Progenitor cell of endocrine pancreas (in vitro differentiated cells): ENCODE data around the gene FGR. TPM values are rescaled to one million over a fixed set of nuclear protein-coding genes. Genes with fewer than 3 reads are reported as not detected.
"Not testable (repeated sequence)": the region's sequence is repeated elsewhere in the genome, so short reads cannot be mapped to it uniquely, and the experiment has no call there.

Source experiments
- DNase-seq: peaks from one replicate; pipeline ENCODE4 v3.0.0; 2021; ENCODE audit warnings: low spot score; ENCODE audit not compliant: unreplicated experiment
- H3K27ac Mint-ChIP-seq: 2 replicates; pipeline ENCODE4 v1.8.0; 2021; ENCODE audit warnings: mild to moderate bottlenecking, moderate library complexity, mixed read lengths
- H3K27me3 Mint-ChIP-seq: 2 replicates; pipeline ENCODE4 v1.8.0; 2021; ENCODE audit warnings: mixed read lengths
- H3K36me3 Mint-ChIP-seq: 2 replicates; pipeline ENCODE4 v1.8.0; 2022; ENCODE audit warnings: mixed read lengths; ENCODE audit not compliant: insufficient read depth
- H3K4me1 Mint-ChIP-seq: 2 replicates; pipeline ENCODE4 v1.8.0; 2021; ENCODE audit warnings: low read depth, mixed read lengths
- H3K4me3 Mint-ChIP-seq: 2 replicates; pipeline ENCODE4 v1.8.0; 2021; ENCODE audit warnings: low read depth, mild to moderate bottlenecking, moderate library complexity, mixed read lengths
- H3K9me3 Mint-ChIP-seq: 2 replicates; pipeline ENCODE4 v1.8.0; 2021; ENCODE audit warnings: low read depth, mixed read lengths
- total RNA-seq: library from RNA; stranded (reverse); gene quantifications from 2 replicates; pipeline ENCODE4 v1.2.1, GENCODE V29; 2021
- TF ChIP-seq, protein P1 (sequence below): fragments of 200-600 bp; sonication (generic); IDR thresholded peaks from one replicate; pipeline ENCODE4 v1.5.0; 2021; ENCODE audit warnings: antibody characterized with exemption, mild to moderate bottlenecking; ENCODE audit not compliant: unreplicated experiment

FGR gene
- total RNA-seq, 1 donor from 2014 or later, result not detected

DNA sequence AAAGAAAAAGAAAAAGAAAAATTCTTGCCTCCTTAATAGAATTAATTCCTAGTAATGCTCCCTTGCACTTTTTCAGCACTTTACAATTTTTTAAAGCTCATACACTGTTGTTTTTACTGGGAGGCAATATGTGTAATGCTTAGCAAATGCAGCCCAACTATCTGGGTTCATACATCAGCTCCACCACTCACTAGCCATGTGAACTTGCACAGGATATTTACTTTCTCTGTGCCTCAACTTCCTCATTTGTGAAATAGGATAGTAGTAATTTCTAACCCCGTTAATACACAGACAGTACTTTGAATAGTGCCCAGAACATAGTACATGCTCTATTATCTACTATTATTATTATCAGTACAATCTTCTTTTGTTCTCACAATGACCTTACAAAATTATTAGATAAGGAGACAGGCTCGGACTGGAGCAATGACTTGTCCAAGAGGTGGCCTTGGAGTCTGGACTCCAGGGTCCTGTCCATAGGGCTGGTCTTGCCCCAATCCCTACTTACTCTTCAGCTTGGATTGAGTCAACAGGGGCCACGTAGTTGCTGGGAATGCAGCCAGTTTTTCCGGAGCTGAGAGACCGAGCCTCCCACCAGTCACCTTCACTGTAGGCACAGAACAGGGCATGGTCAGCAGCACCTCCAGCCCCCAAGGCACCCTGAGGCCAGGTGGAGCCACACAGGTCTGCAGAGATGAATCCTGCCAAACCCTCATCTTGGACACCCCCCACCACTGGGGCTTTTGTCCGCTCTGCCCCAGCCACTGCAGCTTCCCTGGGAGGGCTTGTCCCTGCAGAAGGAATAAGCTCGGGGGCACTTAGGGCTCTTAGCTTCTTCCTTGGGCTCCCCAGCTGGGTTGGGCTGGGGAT lies 13.7 kb downstream of the FGR start:
- no peaks in the 10 kb centered on the region for H3K36me3 Mint-ChIP-seq
- H3K27ac Mint-ChIP-seq, result no peak overlapping the region
- TF ChIP-seq, protein P1, sequence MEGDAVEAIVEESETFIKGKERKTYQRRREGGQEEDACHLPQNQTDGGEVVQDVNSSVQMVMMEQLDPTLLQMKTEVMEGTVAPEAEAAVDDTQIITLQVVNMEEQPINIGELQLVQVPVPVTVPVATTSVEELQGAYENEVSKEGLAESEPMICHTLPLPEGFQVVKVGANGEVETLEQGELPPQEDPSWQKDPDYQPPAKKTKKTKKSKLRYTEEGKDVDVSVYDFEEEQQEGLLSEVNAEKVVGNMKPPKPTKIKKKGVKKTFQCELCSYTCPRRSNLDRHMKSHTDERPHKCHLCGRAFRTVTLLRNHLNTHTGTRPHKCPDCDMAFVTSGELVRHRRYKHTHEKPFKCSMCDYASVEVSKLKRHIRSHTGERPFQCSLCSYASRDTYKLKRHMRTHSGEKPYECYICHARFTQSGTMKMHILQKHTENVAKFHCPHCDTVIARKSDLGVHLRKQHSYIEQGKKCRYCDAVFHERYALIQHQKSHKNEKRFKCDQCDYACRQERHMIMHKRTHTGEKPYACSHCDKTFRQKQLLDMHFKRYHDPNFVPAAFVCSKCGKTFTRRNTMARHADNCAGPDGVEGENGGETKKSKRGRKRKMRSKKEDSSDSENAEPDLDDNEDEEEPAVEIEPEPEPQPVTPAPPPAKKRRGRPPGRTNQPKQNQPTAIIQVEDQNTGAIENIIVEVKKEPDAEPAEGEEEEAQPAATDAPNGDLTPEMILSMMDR, result no peak
- H3K9me3 Mint-ChIP-seq, result no peaks in the 10 kb centered on the region
- DNase-seq, result no peak
- H3K4me1 Mint-ChIP-seq, result no peaks in the 10 kb centered on the region
- no peak overlapping the region for H3K4me3 Mint-ChIP-seq
- peaks cover 19% of the 10 kb centered on the region for H3K27me3 Mint-ChIP-seq

DNA sequence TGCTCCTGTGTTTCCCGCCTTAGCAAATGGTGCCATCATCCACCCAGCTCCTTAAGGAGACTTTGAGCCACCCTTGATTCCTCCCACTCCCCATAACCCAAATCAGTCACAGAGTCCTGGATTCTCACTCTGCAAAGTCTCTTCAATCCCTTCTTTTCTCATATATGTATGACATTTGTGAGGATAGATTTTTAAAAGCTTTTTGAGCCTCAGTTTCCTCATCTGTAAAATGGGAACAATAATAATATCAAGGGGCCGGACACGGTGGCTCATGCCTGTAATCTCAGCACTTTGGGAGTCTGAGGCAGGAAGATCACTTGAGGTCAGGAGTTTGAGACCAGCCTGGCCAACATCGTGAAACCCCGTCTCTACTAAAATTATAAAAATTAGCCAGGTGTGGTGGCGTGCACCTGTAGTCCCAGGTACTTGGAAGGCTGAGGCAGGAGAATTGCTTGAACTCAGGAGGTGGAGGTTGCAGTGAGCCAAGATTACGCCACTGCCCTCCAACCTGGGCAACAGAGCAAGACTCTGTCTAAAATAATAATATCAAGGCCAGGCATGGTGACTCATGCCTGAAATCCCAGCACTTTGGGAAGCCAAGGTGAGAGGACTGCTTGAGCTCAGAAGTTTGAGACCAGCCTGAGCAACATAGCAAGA lies 15.1 kb downstream of the FGR start:
- not testable (repeated sequence) for DNase-seq, H3K27ac Mint-ChIP-seq, H3K36me3 Mint-ChIP-seq, H3K4me1 Mint-ChIP-seq, H3K9me3 Mint-ChIP-seq, H3K4me3 Mint-ChIP-seq
- peaks cover 27% of the 10 kb centered on the region for H3K27me3 Mint-ChIP-seq

DNA sequence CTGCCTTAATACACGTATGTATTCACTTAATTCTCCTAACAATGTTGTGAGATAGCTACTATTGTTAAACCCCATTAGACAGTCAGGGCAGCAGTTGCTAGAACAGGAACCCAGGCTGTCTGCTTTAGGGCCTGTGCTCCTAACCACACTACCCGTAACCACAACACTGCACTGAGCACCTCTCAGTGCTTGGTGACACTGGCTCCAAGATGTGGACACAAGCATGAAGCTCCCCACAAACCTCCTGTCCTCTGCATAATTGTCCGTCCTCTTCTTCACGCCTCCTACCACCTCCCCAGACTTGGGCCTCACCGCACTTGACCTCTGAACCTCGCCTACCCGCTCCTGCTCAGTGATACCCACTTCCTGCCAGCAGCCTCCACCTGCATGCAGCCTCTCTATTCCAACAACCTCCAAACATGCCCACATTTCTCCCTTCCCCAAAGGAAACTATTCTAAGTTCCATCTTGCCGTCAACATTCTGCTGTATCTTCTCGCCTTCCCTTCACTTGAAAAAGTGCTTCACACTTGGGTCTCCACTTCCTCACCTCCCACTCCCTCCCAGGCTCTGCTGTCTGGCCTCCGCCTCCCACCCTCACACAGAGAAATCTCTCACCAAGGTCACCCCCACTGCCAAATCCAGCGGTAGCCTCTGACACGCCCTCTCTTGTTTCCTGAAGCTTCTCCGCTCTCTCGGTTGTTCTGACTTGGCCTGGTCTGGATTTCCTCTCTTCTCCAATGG lies 16.5 kb downstream of the FGR start:
- peaks cover 30% of the 10 kb centered on the region for H3K27me3 Mint-ChIP-seq
- no peaks in the 10 kb centered on the region for H3K36me3 Mint-ChIP-seq
- no peak for DNase-seq
- H3K9me3 Mint-ChIP-seq, result no peaks in the 10 kb centered on the region
- TF ChIP-seq, protein P1, result no peak
- H3K4me3 Mint-ChIP-seq, result no peak overlapping the region
- H3K27ac Mint-ChIP-seq, result no peak overlapping the region
- H3K4me1 Mint-ChIP-seq, result peaks cover 5% of the 10 kb centered on the region

DNA sequence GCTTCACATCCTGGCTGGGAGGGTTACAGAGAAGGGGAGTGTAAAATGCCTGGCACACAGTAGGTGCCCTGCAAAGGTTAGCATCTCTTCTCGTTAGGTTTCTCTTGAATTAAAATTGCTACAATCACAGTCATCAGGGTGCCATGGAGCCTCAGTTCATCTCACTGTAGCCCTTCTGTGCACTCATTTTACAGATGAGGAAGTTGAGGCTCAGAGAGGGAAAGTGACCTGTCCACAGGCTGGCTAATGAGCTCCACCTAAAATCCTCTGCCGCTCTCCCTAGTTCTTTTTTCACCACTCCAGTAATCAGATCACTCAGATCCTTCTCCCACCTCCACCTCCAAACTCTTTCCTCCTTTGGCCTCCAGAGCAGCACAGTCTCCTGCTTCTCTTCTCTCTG lies 17.6 kb downstream of the FGR start:
- no peak for DNase-seq
- peaks cover 31% of the 10 kb centered on the region for H3K27me3 Mint-ChIP-seq
- peaks cover 5% of the 10 kb centered on the region for H3K4me1 Mint-ChIP-seq
- no peaks in the 10 kb centered on the region for H3K9me3 Mint-ChIP-seq
- no peak overlapping the region for H3K4me3 Mint-ChIP-seq
- TF ChIP-seq, protein P1, result no peak
- no peaks in the 10 kb centered on the region for H3K36me3 Mint-ChIP-seq
- no peak overlapping the region for H3K27ac Mint-ChIP-seq

DNA sequence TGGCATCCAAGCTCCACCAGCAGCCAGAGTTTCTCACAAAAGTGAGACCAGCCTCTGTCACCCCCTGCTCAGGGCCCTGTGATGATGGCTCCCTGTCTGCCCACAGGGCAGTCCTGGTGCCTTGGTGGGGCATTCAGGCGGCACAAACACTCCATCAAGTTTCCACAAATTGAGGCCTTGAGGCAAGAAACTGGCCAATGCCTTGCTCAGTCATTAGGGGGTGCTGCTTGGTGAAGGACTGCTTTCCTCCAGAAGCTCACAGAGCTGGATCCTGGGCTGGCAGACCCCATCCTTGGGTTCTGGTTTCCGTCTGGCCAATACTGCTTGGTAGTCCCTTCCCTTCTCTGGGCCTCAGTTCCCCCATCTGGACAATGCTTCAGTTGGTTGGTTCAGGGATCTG lies 18.5 kb downstream of the FGR start:
- TF ChIP-seq, protein P1, result no peak
- Mint-ChIP-seq H3K4me1 (peaks cover 5% of the 10 kb centered on the region), H3K36me3 (no peaks in the 10 kb centered on the region), H3K9me3 (no peaks in the 10 kb centered on the region), H3K27me3 (peaks cover 34% of the 10 kb centered on the region), H3K27ac (no peak overlapping the region), H3K4me3 (no peak overlapping the region)
- DNase-seq, result no peak
